PFSK-1 (cell line): ENCODE data around the gene PLEKHM2.

Source experiments
- FOXP2 ChIP-seq: optimal IDR thresholded peaks from 2 replicates; pipeline ENCODE3; 2011; ENCODE audit warnings: borderline replicate concordance, control low read depth, inconsistent platforms; ENCODE audit not compliant: insufficient read depth; ENCODE audit errors: extremely low read length, extremely low read depth
- POLR2AphosphoS5 ChIP-seq: IDR thresholded peaks from 2 replicates; pipeline ENCODE4 v1.6.1; 2012; ENCODE audit warnings: low read depth, mild to moderate bottlenecking, control low read depth, low read length, moderate library complexity
- REST ChIP-seq, 2 experiments: IDR thresholded peaks; 2 replicates each; pipeline versions ENCODE4 v1.6.1 to v1.8.0; 2011 to 2012; ENCODE audit warnings: low read depth in 2 of 2, low read length in 2 of 2, control low read depth in 1 of 2, inconsistent platforms in 1 of 2, mild to moderate bottlenecking in 1 of 2, moderate library complexity in 1 of 2; ENCODE audit not compliant: insufficient read depth in 1 of 2
- SIN3A ChIP-seq: IDR thresholded peaks from 2 replicates; pipeline ENCODE4 v1.6.1; 2012; ENCODE audit warnings: mild to moderate bottlenecking, low read length, moderate library complexity, borderline replicate concordance; ENCODE audit not compliant: insufficient read depth
- TAF1 ChIP-seq: IDR thresholded peaks from 2 replicates; pipeline ENCODE4 v1.6.1; 2012; ENCODE audit warnings: low read length, control low read depth, borderline replicate concordance; ENCODE audit not compliant: insufficient read depth

DNA sequence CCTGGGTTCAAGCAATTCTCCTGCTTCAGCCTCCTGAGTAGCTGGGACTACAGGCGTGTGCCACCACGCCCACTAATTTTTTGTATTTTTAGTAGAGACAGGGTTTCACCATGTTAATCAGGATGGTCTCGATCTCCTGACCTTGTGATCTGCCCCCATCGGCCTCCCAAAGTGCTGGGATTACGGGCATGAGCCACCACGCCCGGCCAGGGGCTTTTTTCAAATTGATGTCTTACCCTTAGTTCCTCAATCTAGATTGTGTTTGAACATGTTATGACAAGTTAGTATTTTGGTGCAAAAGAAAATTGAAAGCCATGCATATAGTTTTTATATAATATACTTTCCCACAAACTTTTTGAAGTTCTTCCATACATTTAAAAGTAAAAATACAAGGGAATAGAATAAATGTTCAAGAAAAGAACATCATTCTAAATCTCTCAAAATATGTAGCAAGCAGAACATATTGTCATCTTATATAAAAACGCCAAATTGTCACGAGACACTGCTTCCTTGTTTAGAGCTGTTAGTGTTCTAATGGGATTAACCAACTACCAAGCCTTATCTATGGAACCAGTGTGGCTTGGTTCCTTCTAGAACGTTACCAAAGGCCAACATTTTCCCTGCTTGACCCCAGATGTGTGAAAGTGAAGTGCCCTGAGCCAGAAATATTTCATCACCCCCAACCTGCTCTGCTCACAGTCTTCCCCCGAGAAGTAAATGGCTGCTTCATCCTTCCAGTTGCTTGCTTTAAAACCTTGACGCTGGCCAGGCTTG lies 9.5 kb upstream of the PLEKHM2 start:
- TF ChIP-seq SIN3A (no peak), REST (IDR thresholded peaks at IDR 0.05; ENCODE audit: insufficient read depth in 1 of 2, low read depth in 2 of 2, low read length in 2 of 2) (no peak), TAF1 (no peak), POLR2AphosphoS5 (no peak), FOXP2 (no peak)
